GM10248 (cell line): Measurements from ENCODE around the gene SDK1.

Experiments used
- CTCF ChIA-PET: fragments of 300-600 bp; sonication (Branson Sonifier 250); formaldehyde crosslinking; extraction: SDS; loops from one replicate; lab custom pipeline; 2021; ENCODE audit warnings: antibody characterized with exemption; lab: Yijun Ruan, JAX
- POLR2A ChIA-PET: fragments of 350-650 bp; sonication (Branson Sonifier 250); formaldehyde crosslinking; extraction: SDS; loops from one replicate; lab custom pipeline; 2020; ENCODE audit warnings: antibody characterized with exemption; lab: Yijun Ruan, JAX
- DNase-seq: peaks from one replicate; pipeline ENCODE4 v3.0.0; 2012; ENCODE audit errors: extremely low spot score
- CTCF ChIP-seq: IDR thresholded peaks from 2 replicates; pipeline ENCODE4 v1.5.1; 2012; ENCODE audit warnings: mild to moderate bottlenecking, low read depth; ENCODE audit errors: extremely low read depth, missing control alignments, control extremely low read depth

The SDK1 gene

DNA sequence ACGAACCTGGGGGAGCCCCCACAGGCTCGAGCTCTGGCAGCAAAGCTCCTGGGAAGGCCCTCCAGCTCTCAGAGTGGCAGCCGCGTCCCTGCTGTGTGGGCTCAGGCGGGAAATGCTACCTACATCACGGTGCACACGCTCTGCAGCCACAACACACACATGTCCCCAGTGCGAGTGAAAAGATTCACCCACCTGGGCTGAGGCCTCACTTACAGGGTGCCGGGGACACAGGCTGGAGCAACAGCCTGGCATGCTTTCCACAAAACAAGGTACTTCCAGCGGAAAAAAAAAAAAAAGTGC is 970.6 kb downstream of the SDK1 start:
- ChIA-PET POLR2A (no interaction called here), CTCF (no interaction called here)
- no peak for DNase-seq
- TF ChIP-seq CTCF = no peak

GRCh38 chr7:4272141-4272540 is 971.1 kb downstream of the SDK1 start:
- ChIA-PET CTCF (no interaction called here), POLR2A (no interaction called here)
- no peak for TF ChIP-seq CTCF
- DNase-seq = no peak

DNA sequence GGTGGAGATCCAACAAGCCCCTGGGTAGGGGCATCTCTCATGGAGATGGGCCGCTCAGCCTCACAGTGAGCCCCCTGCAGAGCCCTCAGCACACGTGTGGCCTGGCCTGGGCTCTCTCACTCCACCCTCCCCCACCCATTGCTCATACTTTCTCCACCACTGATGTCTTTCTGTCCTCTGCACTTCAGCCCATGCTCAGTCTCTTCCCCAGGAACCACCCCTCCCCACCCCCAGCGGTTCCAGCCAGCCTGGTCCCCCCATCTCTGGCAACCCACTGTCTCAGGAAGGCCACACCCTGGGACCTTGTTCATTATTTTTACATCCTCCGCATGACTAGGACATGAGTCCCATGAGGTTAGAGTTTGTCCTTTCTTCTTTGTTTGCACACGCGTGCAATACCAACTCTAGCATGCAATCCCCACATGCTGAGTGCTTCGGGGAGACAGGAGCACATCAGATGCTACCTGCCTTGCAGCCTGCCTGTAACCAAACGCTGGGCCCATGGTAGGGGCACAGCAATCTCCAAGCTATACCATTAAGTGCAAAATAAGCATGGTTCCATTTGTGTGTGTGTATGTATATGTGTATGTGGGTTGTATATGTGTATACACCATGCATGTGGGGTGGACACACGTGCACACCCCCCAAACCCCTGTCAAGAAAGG is 972.6 kb downstream of the SDK1 start:
- CTCF ChIA-PET = no interaction called here
- TF ChIP-seq CTCF = no peak
- POLR2A ChIA-PET = no interaction called here
- DNase-seq = no peak

DNA sequence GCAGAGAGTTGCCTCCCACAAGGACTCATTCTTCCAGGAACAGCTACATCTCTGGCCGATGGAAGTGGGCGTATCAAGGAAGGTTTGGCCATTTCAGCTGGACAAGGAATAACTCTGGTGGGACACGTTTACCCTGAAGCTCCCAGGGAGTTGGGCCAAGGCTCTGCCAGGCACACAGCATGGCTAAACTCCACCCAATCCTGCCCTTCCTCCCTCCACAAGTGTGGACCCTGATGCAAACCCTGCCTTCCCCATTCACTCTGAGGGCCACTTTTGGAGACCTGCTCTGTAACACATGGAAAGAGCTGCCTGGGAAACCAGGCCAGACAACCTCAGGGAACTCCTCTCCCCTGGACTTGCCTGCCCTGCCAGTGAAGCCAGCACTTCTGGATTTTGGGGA is 973.2 kb downstream of the SDK1 start:
- ChIA-PET POLR2A (no interaction called here), CTCF (no interaction called here)
- no peak for DNase-seq
- TF ChIP-seq CTCF = no peak

- no peak for TF ChIP-seq CTCF
- POLR2A ChIA-PET = no interaction called here
These were observed 976.9 kb downstream of the SDK1 start for GRCh38 chr7:4277936-4278335.

DNA sequence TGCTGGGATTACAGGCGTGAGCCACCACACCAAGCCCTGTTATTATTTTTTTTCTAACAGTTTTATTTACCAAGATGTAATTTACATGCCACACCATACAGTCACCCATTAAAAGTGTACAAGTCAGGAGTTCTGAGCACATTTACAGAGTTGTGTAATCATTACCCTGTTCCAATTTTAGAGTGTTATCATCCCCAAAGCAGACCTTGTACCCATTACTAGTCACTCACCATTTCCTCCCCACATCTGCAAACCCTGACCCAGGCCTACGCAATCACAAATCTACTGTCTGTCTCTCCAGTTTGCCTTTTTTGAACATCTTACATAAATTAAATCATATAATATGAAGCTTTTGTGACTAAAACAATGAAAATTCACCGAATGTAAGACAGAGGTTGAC is 978.2 kb downstream of the SDK1 start:
- TF ChIP-seq CTCF = no peak
- CTCF ChIA-PET = no interaction called here
- no peak for DNase-seq
- POLR2A ChIA-PET = no interaction called here

More at GRCh38 chr7:4277936-4278335, 976.9 kb downstream of the SDK1 start:
- CTCF ChIA-PET = no interaction called here
- no peak for DNase-seq
